NCI-H1417 (cell line): ENCODE data around the gene PANK4.
"Not testable (repeated sequence)": the region's sequence is repeated elsewhere in the genome, so short reads cannot be mapped to it uniquely, and the experiment has no call there.

Source experiments
- DNase-seq, 3 experiments: peaks; one replicate each; lab custom pipeline; 2025; lab: John Stamatoyannopoulos, UW

Gene PANK4

GRCh38 chr1:2558861-2559260 is 32.5 kb upstream of the PANK4 start:
- no peak for DNase-seq

- no peak for DNase-seq
These were observed 32.0 kb upstream of the PANK4 start for GRCh38 chr1:2558420-2558819.

DNA sequence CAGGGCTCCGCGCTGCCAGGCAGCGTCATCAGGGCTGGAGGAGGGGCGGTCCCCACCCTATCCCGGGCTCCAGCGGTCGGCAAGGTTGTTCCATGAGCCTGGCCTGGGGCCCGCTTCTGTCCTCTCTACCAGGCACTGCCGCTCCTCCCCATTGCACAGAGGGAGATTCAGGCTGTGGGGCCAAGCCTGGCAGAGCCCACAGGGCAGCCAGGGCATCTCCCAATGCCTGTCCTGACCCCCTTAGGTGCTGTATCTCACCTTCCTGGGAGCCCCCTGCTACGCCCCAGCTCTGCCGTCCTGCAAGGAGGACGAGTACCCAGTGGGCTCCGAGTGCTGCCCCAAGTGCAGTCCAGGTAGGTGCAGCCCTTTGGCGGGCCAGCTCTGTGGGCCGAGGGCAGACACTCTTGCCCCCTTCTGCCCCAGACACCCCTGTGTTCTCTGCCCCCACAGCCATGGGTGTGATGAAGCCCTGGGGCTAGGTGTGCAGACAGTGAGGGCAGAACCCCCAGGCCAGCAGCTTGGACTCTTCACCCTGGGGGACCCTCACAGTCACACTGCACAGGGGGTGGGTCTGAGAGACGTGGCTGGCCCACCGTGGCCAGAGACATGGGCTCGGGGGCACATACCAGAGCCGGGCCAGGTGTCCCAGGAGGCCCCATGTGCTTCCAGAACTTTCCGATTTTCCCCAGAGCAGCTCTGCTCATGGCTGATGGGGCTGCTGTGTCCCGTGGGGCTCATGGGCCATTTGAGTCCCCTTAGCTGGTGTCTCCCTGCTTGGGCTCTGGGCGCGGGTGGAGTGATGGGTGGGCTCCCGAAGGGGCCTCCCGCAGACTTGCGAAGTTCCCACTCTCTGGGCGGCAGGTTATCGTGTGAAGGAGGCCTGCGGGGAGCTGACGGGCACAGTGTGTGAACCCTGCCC is 31.3 kb upstream of the PANK4 start:
- no peak for DNase-seq

- peak in 2 of 3 experiments; percentile 36 to 44 for DNase-seq
These were observed 30.5 kb upstream of the PANK4 start for GRCh38 chr1:2556678-2557481.

DNA sequence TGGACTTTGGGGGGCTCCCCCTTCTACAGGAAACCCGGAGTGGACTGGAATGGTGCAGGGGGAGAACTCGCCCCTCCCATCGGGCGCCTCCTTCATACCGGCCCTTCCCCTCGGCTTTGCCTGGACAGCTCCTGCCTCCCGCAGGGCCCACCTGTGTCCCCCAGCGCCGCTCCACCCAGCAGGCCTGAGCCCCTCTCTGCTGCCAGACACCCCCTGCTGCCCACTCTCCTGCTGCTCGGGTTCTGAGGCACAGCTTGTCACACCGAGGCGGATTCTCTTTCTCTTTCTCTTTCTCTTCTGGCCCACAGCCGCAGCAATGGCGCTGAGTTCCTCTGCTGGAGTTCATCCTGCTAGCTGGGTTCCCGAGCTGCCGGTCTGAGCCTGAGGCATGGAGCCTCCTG is 29.9 kb upstream of the PANK4 start, which contains the start of gene TNFRSF14:
TSS of gene TNFRSF14 (plus strand) at position 95 of the 401 bp plus-strand sequence. CDS start at position 389, 294 bp downstream.
- DNase-seq: peak; percentile 23 to 60 (median 54)

- DNase-seq: peak in 2 of 3 experiments; percentile 63 to 65
These were observed 29.4 kb upstream of the PANK4 start for GRCh38 chr1:2555634-2556276.

GRCh38 chr1:2554621-2555387 is 28.4 kb upstream of the PANK4 start:
- DNase-seq: peak in 1 of 3 experiments; percentile 23

- DNase-seq: no peak
These were observed 27.6 kb upstream of the PANK4 start for GRCh38 chr1:2553871-2554620.

DNA sequence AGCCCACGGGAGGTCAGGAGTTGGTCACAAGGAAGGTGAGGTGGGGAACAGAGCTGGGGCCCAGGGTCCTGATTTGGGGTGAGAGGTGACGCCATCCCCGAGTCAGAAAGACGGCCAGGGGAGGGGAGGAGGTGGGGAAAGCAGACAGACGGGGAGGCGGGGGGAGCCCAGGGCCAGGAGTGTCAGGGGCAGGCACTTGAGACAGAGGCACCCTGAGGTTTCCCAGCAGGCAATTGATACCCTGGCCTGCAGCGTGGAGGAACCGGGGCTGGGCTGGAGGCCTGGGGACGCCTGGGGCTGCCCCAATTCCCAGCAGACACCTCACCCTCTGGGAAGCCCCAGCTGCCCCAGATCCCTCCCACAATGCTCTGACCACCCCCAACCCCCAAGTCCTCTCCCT is 26.7 kb upstream of the PANK4 start:
- DNase-seq: peak in 1 of 3 experiments; percentile 6

- DNase-seq: no peak
These were observed 25.8 kb upstream of the PANK4 start for GRCh38 chr1:2552189-2552588.

- not testable (repeated sequence) for DNase-seq
These were observed 25.1 kb upstream of the PANK4 start for GRCh38 chr1:2551544-2551943.

- DNase-seq: not testable (repeated sequence)
These were observed 24.0 kb upstream of the PANK4 start for GRCh38 chr1:2550309-2550861.

DNA sequence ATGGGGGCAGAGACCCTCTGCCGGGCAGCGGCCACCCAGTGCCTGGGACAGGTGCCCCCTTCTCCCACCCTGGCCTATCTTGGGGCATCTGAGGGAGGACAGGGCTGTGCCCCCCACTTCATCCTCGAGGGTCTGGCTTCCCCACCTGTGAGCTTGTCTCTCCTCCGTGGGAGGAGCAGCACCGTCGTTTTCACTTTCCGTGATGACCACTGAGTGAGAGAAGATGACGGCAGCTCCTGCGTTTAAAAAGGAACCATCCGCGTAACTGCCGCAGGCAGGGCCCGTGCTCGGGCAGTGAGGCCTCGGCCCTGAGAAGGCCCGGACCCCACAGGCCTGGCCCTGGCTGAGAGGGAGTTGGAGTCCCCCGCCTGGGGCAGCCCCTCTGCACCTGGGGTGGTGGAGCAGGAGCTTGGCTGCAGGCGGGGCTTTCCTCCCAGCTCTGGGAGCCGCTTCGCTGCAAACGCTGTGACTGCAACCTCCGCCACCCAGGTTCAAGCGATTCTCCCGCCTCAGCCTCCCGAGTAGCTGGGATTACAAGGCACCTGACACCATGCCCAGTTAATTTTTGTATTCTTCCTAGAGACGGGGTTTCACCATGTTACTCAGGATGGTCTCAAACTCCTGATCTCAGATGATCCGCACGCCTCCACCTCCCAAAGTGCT is 23.1 kb upstream of the PANK4 start:
- not testable (repeated sequence) for DNase-seq

DNA sequence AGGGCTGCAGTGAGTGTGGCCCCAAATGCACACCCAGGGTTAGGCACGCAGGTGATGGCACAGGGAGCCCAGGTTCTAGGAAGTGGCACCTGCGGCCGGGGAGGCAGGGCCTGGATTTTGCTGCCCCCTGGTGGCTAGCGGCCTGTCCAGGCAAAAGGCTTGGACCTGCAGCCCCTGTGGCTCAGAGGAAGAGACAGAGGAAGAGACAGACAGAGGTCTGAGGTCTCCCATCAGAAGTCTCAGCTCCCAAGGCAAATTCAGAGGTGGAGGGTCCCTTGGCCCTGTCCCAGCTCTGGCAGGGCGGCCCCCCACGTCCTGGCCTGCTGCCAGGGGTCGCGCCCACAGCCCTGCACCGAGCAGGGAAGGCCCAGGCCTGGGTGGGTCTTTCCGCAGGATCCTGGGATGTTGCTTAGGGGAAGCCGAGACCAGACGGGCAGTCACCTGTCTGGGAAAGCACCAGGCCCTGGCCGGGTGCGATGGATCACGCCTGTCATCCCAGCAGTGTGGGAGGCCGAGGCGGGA is 21.7 kb upstream of the PANK4 start:
- DNase-seq: peak; percentile 60 to 88 (median 80)

GRCh38 chr1:2547210-2548067 is 21.0 kb upstream of the PANK4 start:
- DNase-seq: peak in 1 of 3 experiments; percentile 88

- peak; percentile 76 to 92 (median 88) for DNase-seq
These were observed 20.3 kb upstream of the PANK4 start for GRCh38 chr1:2546515-2547209.

DNA sequence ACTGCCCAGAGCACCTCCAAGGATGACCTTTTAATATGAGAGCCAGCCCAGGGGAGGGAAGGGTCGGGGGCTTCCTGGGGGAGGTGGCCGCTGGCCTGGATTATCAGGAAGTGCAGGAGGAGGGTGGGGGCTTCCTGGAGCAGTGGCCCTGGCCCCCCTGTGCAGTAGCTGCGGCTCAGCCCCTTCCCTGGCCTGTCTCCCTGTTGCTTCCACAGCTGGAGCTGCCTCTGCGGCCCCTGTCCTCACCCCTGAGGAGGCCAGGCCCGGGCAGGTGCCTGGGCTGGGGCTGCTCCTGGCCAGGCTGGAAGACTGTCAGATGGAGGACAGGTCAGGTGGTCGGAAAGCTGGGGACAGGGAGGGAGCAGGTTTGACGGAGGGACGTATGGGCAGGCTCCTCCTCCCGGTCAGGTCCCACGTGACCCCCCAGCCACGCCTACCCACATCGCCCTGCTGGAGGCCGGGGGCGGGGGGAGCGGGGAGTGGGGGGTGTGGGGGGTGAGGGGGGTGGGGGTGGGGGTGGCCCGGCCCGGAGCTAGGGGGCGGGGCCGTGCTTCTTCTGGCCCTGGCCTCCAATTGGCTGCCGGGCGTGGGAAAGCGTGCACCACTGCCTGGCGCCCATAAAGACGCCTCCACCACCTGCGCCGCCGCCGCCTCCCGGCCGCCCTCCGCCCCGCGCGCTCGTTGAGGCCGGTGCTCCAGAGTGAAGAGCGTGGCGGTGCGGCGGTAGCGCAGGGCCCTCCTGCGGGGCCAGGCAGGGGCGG is 19.5 kb upstream of the PANK4 start:
- DNase-seq: peak; percentile 78 to 86 (median 82)
